Brain pericyte (primary cell): ENCODE results near the gene POLD3.

Source experiments
- DNase-seq: peaks from one replicate; pipeline ENCODE4 v3.0.0-alpha.2; 2012; ENCODE audit warnings: low read depth, low spot score

Gene POLD3

DNA sequence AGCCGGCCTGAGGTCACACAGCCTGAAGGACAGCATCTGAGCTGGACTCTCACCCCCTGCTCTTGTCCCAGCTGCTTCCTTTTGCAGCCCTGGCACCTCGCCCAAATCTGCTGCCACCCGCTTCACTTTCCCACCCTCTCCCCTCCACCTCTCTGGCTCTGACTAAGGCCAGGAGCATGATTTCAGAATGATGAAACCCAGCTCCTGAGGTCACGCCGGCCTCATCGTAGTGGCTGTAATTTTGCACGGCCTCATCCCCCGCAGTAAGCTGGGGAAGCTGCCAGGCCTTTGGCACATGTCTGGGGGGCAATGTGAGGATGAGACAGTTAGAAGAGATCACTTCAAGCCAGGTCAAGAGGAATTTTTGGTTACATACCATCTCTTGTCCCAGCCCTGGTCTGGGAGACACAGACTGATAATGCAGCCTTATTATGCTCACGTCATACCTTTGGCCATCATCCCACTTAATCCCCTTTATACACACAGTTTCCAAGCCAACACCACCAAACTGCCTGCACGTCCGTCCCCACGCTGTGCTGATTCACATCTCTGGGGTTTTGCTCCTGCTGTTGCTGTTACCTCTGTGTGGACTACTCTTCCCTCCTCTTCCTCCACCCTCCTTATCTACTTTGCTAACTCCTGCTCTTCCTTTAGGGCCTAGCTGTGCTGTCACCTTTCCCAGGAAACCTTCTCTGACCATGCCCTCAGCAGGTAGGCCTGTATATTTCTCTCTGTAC lies 80.7 kb downstream of the POLD3 start:
- DNase-seq: peak; percentile 83

DNA sequence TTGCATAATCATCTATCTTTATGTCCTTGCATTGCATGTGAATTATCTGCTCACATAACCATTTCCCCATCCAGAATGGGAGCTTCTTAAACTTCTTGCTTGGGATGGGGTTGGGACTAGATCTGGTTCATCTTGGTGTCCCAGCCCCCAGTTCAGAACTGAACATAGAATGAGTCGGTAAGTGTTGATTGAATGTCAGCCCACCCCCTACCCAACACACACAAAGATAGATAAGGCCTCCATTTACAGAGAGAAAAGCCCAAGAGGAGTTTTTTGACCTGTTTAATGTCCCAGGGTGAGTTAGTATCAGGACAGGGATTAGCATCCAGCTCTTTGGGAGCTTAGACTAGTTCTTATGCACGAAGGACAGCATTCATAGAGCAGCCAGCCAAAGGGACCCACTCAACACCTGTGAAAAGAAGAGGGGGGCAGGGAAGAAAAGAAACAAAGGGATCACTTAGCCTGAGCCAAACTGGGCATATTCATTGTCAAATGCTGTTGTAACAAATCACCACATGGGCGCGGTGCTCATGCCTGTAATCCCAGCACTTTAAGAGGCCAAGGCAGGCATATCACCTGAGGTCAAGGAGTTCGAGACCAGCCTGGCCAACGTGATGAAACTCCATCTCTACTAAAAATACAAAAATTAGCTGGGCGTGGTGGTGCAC lies 81.4 kb downstream of the POLD3 start:
- no peak for DNase-seq

DNA sequence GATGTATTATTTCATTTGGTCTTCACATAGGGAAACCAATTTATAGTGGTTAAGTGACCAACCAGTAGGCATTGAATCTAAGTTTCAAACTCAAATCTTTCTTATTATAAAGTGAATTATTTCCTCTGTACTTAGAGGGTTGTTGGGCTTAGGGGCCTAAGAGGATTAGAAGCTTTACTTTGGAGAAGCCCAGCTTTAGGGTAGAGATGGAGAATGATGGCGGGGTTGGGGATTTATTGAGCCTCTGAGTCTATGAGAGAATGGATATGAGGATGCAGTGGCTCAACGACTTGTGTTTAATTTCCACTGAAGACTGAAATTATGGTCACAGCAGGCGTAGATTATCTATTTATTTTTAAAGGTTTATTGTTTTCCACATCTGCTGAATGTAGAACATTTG lies 83.4 kb downstream of the POLD3 start:
- no peak for DNase-seq

DNA sequence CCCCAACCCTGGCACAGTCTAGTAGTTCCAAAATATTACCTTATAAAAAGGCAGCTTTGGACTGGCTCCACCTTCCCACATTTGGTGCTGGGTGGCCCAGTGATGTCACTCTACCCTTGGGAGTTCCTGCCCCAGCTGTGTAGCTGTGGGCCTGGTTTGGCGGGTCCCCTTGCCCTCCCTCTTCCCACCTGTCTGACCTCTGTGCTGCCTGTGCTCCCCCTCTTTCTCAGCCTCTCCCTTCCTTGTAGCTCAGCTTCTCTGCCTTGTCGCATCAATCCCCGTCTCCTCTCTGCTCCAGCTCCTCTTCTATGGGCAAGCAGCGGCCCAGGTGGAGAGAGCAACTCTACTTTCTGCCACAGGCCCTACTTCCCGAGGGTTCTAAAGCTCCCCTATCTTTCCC lies 84.2 kb downstream of the POLD3 start:
- DNase-seq: no peak

DNA sequence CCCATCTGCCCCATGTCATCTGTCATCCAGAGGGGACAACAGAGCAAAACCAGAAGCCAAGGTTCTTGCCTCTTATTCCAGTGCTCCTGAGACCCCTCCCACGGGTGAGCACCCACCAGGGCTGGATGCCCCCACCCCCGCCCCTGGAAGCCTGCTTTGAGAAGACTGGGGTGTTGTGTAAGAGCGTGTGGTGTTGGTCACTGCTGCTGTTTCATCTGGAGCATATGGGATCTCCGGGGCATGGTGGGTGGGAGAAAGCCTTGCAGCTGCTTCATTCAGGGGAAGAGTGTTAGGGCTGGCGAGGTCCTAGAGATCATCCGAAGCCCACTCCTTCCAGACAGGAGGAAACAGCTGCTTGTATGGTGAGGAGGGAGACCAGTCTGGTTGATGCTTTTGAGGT lies 84.7 kb downstream of the POLD3 start:
- no peak for DNase-seq

DNA sequence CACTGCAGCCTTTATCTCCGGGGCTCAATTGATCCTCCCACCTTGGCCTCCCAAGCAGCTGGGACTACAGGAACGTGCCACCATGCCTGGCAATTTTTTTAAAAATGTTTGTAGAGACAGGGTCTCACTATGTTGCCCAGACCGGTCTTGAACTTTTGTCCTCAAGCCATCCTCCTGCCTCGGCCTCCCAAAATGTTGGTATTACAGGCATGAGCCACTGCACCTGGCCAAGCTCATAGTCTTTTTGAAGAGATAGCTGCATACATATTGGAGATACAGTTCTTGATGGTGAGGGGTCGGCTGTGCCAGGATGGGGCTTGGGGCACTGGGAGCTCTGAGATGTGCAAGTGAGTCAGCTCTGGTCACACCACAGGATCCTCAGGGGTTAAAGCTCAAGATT lies 85.7 kb downstream of the POLD3 start:
- no peak for DNase-seq

DNA sequence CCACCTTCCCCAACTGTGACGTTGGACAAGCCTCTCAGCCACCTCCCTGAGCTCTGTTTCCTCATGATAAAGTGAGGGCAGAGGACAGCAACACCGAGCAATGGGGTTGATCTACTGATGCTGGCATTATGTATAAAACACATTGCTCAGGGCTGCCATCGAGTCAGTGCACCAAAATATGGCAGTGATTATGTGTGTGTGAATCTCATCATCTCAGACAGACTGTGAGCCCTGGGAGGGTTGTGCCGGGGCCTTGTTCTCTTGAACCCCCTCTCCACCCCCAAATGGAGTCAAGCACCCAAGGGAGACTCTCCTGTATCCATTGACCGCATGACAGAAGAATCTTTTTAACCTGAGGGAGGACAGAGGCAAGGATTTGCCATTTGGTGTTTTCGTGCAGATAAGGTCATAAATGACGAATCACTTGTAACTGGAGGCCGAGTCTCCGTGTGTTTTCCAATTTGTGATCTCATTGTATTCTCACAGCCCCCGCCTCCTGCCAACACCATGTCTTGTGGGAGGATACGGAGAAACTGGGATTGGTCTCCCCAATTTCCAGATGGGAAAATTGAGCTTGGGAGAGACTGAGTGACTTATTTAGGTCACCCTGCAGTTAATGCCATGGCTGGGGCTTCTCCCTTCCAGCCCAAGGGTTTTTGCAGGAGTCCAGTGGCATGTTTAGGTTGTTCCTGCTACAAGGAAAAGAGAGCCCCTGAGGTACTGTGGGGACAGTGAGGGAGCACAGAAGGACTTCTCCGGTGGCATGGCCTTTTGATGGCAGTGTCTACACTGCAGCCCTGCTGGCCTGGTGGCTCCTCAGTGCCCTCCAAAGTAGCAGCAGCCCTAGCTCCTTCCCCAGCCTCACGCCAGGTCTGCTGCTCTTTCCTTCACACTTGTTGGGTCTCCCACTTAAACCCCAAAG lies 86.5 kb downstream of the POLD3 start:
- no peak for DNase-seq

DNA sequence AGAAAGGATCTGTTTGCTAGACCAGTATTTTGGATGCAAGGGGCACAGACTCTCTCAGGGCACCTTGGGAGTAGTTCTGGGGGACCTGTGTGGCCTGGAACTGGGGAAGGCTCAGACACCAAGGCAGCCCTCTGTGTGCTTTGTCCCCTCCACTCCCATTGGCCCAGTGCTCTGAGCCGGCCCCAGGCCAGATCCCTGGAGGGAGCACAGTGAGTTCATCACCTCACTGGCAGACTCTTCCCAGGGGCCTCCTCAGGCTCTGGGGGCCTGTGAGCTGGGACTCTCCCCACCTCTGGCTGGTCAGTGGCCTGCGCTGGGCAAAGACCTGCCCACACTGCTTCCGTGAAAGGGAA lies 87.1 kb downstream of the POLD3 start:
- no peak for DNase-seq

DNA sequence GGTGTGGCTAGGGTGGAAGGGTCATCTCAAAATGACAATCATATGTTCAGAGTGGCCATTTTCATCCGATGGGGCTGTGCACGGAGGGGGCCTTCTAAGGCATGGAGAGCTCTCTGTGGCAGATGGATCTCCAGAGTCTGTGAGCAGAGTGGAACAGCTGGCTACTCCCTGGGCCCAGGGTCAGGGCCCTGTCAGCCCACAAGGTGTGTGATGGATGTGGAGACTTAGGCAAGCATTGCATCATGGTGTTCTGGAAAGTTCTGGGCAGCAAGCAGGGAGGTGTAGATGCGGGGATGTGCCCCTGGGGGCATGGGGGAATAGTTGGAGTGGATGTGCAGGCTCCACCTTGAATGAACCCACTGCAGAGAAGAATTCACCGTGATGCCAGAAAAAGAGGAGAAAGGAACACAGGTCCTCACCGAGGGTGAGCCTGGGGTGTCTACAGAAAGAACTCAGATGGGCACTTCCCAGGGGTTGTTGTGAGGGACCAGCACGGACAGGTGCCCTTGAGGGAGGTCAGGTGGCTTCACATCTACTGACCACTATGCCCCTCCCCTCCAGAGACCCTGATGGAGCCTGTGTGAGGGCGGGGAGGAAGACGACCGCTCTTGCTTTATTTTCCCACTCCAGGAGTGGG lies 87.8 kb downstream of the POLD3 start:
- no peak for DNase-seq

DNA sequence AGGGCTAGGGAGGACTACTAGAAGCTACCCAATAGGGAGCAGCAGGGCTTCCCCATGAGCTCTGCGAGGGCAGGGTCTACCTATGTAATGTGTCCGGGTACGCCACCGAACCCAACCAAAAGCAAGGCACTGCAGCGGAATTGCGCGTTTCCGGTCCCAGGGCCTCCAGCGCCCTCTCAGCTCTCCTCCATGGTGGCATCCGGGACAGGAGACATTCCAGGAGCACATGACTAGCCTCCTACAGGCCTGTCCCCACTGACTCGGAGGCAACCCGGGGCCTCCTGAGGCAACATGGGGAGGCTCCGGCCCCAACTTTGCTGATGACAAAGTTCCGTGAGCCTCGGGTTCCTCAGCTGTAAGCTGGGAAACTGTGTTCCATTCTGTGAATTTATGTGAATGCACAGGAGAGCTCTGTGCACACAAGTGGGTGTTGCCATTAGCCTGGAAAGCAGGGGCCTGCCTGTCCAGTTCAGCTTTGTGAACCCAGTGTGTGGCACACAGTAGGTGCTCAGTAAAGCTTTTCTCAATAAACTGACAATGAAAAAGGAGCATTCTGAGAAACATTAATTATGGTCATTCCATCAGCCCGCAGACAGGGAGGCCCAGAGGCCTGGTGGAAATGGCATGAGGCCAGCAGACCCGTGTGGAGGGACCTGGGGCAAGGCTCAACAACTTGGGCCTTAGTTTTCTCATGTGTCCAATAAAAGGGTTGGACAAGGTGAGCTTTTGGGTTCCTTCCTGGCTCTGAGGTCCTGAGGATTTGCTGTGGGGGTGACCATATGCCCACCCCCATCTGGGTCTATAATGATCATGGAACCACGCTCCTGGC lies 88.5 kb downstream of the POLD3 start:
- DNase-seq: no peak

DNA sequence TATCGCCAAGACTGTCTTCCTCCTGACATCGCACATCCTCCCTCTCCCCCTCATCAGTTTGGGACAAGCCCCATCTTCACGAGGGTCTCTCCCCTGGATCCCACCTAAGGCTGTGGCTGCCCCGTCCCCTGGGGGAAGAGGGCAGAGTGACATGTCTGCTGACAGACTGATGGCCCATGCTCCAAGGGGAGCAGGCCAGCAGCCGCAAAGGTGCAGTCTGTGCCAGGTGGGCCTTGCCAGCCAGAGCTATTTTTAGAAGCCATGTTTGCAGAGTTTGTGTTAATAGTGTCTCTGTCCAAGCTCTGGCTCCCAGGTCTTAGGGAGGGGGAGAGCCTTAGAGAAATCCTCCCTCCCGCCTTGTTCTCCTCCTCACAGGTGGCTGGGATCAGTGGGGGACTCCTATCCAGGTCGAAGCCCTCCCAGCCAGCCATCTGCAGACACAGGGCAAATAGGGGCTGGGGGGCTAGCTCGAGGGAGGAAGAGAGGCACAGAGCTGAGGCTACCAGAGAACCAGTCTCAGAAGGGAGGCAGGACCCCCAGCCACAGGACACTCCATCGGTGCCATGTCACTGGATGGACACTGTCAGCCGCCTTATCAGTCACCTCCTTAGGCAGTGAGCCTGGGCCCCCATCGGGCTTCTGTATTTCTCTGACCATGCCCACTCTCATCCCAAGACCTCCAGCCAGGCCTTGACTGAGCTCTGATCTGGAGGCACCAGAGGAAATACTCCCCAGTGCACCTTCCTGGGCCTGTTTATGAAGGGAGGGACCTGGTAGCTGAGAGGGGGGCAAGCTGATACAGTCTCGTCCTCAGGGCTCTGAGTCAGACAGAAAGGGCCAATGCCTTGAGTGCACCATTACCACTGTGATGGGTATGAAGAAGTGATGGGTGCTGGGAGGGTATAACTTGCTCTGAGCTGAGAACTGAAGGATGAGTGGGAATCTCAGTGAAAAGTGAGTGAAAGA lies 89.6 kb downstream of the POLD3 start:
- no peak for DNase-seq

DNA sequence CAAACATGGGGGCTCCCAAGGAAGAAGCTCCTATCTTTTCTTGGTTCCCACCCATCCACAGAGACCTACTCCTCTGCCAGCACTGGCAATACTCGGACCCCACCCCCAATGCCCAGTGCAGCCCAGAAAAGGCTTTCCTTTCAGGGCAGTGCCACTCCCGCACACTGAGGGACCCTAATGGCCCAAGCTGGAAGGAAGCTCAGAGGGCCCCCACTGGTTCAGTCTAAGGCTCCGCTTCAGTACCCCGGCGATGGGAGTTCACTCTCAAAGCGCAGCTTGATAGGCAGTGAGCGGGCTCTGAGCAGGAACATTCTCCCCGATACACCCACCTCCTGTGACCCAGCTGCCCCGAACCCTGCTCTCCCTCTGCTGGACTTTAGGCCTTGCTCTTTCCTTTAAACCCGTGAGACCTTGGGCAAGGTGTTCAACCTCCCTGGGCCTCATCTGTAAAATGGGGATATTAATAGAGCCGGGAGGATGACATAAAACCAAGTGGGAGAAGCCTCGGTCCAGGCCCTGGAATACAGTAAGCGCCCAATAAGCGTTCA lies 90.4 kb downstream of the POLD3 start:
- DNase-seq: no peak

DNA sequence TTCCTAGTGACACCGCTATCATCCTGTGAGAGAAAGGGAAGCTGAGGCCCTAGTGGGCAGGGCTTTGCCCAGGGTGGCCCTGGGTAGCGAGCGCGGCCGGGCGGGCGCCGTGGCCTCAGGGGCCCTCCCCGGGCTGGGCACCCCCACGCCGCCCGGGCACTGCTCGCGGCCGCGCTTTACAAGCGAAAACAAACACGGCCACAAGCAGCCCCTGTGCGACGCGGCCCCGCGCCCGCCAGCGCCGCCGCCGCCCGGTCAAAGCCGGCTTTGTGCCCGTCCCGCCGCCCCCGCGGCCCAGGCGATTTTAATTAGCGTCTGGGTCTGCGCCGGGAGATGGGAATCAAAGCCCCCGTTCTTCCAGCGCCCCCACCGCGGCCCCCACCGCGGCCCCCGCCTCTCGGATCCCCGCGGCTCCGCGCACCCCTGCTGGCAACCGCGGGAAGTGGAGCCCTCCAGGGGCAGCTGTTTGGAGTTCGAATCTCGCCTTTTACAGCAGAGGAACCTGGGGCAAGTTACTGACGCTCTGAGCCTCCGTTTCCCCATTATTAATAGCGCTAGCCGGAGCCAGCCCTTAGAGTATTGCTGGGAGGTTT lies 91.0 kb downstream of the POLD3 start:
- DNase-seq: no peak

DNA sequence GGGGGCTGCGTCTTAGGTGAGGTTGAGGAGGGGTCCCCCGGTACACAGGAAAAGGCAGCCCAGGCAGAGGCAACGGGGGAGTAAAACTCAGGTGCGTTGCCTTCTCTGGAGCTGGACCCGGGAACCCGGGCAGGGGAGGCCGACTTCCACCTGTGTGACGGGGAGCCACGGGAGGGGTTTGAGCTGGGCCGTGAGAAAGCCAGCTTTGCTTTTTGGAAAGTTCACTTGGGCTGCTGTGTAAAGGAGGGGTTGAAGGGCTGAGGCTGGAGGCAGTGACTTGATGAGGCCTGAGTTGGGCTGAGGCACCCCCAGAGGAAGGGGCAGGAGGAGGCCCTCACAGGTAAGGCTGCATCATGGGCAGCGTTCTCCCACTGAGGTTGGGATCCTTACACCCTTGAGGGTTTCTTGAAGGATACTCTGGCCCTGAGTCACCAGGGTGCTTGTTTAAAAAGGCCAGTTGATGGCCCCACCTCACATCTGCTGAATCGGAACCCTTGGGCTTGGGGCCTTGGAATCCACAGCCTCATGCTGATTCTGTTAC lies 91.6 kb downstream of the POLD3 start:
- no peak for DNase-seq

DNA sequence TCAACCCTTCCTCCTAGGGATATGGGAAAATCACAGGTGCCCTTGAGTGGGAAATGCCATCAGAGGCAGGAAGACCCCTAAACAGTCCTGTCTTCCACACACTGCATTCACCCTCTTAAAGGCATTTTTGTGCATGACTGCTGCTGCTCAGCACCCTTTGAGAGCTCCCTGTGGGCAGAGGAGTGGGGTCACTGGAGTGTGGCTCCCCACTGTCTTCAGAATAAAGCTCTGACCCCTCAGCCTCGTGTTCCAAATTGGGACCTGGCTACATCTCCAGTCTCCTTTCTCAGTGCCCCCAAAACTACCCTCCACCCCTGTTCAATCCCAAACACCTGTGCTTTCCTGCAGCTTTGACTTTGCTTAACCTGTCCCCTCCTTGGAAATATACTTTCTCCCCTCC lies 92.3 kb downstream of the POLD3 start:
- no peak for DNase-seq

DNA sequence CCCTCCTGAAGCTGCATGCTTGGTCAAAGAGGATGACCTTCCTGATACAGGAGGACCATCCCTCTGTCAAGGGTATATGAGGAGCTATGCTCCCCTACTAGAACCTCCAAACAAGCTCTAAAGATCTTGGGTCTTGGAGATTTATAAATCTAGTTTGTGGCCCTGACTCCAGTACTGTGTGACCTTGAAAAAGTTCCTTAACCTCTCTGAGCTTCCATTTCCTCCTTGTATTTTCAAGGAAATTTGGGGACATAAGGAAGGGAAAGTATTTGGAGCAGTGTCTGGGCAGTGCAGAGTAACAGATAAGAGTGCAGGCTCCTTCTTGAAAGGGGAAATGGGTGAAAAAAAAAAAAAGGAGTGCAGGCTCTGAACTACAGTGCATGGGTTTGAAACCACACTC lies 93.0 kb downstream of the POLD3 start:
- DNase-seq: no peak

DNA sequence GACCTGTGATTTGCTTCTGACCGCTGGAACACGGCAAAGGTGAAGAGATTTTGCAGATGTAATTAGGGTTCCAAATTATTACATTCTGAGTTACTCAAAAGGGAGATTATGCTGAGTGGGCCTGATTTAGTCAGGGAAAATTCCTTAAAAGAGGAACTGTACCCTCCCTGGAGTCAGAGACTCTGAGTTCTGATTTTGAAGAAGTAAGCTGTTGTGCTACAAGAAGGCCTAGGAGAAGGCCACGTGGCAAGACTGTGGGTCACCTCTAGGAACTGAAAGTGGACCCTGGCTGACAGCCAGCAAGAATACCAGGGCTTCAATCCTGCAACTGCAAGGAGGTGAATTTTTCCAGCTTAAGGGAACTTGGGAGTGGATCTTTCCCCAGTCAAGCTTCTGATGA lies 93.5 kb downstream of the POLD3 start:
- DNase-seq: no peak

DNA sequence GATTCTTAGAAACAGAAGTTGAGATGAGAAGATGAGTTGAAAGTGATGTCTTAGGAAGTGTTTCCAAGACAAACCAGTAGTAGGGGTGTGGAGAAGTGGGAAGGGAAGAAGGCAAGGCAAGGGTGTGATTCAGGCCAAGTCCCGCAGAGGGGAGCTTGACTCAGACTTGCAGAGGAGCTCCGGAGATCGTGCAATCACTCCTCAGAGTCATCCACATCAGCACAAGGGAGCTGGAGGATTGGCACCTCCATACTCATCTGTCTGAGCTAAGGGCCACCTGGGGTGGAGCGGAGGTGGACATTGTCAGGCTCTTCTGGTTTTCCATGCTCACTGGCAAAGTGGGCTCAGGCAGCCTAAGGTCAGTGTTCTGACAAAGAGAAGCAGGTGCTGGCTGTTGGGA lies 94.4 kb downstream of the POLD3 start:
- no peak for DNase-seq
